ENCODE results near the gene TMEFF1.

GRCh38 chr9:100457517-100457916 lies 15.4 kb upstream of the TMEFF1 start:
- TF ChIP-seq CTCF (conservative IDR thresholded peaks at IDR 0.05 in 1 of 2, IDR thresholded peaks at IDR 0.05 in 1 of 2; ENCODE audit: low read depth in 1 of 2, low read length in 2 of 2) (no peak), EZH2 (IDR thresholded peaks at IDR 0.05; ENCODE audit: low read length, missing control alignments) (no peak)
